ENCODE results near the gene ZNF223.

Gene ZNF223

DNA sequence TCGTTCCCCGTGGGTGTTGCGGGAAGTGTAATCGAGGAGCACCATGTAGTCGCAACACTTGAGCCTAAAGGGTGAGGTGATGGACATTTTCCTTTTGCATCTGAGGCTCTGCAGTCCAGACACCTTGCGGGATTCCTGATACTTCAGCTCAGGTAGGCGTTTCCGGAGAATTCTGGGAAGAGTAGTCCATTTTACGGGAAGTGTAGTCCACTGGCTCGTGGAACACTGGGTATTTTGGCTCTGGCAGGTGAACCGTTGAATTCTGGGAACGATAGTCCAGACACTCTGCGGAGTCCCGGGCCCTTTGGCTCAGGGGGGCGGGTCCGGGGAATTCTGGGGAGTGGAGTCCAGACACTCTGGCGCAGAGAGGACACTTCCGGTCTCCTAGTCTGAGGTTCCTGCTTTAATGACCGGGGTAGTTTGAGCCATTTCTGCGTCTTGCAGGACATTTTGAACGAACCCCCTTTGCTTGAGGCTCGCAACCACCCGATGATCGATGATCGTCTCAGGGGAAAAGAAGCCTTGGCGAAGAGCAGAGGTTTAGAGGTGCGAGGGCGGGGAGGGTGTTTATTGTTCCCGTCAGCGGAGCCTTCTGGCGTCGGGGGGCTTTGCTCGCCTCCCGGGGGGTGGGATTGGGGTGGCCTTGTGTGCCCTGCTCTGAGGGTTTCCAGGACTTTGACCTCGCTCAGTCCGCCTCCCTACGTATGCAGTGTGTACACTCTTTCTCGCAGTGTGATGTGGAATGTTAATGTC, at the start of gene ZNF223:
Gene ZNF223, plus strand, starts transcription at position 387 of the 753 bp plus-strand sequence. CDS start 3,141 bp downstream, outside the sequence.
- DNase-seq, result peak; percentile 32 to 38

DNA sequence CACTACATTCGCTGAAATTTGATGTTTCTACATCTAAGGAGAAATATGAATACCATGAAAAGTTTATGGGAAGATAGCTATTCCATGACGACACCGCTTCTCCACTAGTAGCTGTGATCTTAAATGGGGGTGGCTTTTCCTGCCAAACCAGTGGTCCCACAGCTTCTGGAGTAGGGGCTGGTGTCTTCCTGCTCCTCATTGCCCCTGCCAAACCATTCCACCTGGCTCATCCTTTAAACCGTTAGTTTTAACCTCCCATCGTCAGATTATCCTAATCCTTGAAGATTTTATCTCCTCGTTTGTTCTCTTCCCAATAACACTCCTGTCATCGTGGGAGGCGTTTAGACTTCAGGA, 49.6 kb upstream of the ZNF223 start:
- no peak for DNase-seq

DNA sequence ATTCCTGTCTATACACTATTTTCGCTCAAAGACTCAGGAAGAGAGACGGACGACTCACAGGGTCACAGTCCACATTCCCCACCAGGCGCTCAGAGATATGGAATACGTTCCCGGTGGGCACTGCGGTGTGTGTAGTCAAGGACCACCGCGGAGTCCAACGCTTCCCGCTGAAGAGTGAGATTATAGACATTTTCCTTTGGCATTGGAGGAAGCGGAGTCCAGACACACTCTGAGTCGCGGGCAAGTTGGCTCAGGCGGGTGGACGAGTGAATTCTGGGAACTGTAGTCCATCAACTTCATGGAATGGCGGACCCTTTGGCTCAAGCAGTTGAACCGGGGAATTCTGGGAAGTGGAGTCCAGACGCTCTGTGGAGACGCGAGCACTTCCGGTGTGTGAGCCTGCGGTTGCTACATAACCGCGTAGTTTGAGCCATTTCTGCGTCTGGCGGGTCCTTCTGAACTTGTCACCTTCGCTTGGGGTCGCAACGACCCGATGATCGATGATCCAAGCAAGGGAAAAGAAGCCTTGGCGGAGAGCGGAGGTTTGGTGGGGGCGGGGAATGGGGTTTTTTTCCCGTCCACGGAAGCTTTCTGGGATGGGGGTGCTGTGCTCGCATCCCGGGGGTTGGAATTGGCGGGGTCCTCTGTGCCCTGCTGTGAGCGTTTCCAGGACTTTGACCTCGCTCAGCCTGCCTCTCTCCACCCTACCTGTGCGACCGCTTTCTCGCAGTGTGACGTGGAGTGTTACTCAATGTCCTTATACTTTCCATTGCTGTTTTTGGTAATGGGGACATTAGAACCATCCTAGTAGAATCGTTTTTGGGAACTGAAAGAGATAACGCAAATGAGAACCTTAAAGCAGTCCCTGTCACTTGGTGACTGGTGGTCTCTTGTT, 49.0 kb upstream of the ZNF223 start, which contains the start of gene ZNF230:
Gene ZNF230, plus strand, starts transcription at position 392 of the 895 bp plus-strand sequence. CDS start 4,122 bp downstream, outside the sequence.
- peak; percentile 67 to 73 for DNase-seq

DNA sequence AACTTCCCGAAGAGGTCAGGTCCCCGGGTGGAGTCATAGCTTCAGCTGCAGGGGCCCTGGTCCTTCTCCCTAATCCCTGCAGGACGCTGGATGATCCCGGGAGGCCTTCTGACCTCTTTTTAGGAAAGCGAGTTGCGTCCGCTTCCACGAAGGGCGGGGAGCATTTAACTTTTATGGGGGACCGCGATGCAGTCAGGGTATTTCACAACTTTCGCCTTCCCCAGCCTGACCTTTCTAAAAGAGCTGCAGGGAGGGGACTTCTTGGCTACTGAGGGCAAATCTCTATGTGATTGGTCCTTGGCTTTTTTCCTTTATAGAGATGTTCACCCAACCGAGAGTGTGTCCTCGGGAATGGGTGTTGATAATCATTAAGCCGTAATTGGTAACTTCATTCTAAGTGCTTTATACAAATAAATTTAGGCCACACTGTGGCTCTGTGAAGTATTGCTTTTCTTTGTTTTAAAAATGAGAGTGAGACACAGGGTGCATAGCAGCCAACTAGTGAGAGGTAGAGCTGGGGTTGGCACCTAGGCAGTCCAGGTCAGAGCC, 48.3 kb upstream of the ZNF223 start:
- DNase-seq, result no peak

DNA sequence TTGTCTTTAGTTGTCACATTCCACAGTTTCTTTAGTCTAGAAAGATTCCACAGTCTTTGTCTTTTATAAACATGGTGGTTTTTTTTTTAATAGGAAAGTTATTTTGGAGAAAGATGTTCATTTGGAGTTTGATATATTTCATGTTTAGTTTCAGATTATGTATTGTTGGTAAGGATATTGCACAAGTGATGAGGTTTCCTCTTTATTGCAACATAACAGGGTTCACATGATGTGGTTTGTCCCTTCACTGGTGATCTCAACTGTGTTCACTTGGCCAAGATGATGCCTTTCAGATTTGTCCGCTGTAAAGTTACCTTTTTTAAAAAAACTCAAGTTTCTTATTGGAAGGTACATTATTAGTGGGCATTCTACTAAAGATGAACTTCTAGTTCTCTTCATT, 45.9 kb upstream of the ZNF223 start:
- no peak for DNase-seq

DNA sequence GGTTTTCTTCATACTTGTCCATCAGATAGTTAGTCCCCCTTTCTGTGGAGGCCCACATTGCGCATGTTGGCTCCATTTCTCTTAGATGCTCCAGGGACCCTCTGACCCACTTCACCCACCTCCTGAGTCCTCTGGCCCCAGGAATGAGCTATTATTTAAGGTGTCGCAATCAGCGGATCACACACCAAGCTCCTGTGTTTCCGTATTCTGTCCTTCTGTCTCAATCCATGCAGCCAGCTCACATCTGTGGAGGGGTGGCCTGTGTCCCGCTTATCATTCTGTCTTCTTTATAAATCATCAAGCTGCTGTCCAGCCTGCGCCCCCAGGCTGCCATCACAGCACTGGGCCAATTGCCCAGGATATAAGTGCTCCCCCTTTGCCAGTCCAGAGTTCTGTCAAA, 44.4 kb upstream of the ZNF223 start:
- no peak for DNase-seq

DNA sequence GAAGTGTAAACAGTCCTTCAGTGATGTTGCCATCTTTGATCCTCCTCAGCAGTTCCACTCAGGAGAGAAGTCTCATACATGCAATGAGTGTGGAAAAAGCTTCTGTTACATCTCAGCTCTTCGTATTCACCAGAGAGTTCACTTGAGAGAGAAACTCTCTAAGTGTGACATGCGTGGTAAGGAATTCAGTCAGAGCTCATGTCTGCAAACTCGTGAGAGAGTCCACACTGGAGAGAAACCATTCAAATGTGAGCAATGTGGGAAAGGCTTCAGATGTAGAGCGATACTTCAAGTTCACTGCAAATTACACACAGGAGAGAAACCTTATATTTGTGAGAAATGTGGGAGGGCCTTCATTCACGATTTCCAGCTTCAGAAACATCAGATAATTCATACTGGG, 41.4 kb upstream of the ZNF223 start:
- DNase-seq, result no peak

DNA sequence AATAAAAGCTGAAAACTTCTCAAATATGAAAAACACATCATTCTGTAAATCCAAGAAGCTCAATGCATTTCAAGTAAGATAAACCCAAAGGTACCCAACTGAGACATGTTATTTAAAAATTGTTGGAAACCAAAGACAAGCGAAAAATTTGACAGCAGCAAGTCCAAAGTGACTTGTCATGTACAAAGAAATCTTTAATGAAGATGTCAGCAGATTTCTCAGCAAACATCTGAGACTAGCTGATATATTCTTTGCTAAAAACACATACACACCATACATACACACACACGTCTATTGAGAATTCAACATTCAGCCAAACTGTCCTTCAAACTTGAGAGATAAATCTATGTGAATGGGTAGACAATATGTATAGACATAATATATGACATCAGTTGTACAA, 32.3 kb upstream of the ZNF223 start:
- no peak for DNase-seq

DNA sequence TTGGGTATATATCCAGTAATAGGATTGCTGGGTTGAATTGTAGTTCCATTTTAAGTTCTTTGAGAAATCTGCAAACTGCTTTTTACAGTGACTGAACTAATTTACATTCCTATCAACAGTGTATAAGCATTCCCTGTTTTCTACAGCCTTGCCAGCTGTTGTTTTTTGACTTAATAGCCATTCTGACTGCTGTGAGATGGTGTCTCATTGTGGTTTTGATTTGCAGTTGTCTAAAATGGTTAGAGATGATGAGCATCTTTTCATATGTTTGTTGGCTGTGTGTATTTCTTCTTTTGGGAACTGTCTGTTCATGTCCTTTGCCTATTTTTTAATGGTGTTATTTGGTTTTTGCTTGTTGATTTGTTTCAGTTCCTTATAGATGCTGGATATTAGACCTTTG, 30.6 kb upstream of the ZNF223 start:
- DNase-seq, result no peak

DNA sequence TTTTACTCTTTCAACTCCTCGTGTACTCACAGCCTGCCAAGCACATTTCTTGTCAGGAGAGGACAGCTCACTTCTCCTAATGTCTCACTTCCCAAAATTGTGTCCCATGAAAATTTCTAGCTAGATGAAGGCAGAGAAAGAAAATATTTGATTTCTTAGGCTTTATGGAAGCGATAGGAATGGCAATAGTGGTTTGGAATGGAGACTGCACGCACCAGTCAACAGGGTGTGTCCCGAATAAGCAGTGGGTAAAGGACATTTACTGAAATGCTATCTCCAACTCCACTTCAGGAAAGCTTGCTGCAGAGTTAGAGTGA, 27.0 kb upstream of the ZNF223 start:
- no peak for DNase-seq

DNA sequence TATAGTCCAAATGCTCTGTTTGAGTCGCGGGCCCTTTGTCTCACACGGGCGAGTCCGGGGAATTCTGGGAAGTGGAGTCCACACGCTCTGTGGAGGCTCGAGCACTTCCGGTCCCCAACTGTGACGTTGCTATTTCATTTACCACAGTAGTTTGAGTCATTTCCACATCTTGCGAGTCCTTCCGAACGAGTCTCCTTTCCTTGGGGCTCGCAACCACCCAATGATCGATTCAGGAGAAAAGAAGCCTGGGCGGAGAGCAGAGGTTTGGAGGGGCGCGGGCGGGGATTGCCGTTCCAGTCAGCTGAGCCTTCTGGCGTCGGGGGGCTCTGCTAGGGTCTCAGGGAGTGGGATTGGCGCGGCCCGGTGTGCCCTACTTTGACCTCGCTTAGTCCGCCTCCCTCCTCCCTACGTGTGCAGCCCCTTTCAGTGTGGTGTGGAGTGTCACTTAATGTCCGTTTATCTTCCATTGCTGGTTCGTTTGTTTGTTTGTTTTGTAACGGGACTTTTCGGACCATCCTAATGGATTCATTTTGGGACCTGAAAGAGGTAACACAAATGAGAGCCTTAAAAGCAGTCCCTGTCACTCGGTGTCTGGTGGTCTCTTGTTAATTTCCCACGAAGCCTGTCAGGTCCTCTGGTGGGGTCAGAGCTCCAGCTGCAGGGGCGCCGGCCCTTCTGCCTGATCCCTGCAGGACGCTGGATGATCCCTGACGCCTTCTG, 26.5 kb upstream of the ZNF223 start, which contains the start of gene ZNF222:
Gene ZNF222, plus strand, starts transcription at position 163 of the 720 bp plus-strand sequence. Its CDS starts 58 bp downstream, at position 221.
- DNase-seq, result peak; percentile 65 to 68

DNA sequence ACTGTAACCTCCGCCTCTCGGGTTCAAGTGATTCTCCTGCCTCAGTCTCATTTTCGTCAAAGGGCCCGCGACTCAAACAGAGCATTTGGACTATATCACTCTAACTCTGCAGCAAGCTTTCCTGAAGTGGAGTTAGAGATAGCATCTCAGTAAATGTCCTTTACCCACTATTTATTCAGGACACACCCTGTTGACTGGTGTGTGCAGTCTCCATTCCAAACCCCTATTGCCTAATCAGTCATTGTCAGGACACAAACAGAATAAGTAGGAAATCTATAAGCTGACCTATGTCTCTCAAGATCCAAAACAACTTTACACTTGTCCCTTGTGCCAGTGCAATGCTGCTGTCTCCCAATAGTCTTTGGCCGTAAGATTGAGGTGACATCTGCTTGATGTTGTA, 25.2 kb upstream of the ZNF223 start:
- DNase-seq, result no peak

DNA sequence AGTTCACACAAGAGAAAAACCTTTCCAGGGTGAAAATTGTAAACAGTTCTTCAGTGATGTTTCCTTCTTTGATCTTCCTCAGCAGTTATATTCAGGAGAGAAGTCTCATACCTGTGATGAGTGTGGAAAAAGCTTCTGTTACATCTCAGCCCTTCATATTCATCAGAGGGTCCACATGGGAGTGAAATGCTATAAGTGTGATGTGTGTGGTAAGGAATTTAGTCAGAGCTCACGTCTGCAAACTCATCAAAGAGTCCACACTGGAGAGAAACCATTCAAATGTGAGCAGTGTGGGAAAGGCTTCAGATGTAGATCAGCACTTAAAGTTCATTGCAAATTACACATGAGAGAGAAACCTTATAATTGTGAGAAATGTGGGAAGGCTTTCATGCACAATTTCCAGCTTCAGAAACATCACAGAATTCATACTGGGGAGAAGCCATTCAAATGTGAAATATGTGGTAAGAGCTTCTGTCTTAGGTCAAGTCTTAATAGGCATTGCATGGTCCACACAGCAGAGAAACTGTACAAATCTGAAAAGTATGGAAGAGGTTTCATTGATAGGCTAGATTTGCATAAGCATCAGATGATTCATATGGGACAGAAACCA, 19.7 kb upstream of the ZNF223 start:
- no peak for DNase-seq

DNA sequence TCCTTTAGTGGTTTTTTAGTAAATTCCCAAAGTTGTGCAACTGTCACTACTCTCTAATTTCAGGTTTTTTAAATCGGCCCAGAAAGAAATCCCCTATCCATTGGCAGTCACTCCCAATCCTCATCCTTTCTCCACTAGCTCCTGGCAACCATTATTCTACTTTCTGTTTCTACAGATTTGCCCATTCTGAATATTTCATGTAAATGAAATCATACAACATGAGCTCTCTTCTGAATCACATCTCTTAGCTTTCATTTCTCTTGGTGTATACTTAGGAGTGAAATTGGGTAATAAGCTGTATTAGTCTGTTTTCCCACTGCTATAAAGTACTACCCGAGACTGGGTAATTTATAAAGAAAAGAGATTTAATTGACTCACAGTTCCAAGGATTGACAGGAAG, 9.7 kb upstream of the ZNF223 start:
- no peak for DNase-seq

DNA sequence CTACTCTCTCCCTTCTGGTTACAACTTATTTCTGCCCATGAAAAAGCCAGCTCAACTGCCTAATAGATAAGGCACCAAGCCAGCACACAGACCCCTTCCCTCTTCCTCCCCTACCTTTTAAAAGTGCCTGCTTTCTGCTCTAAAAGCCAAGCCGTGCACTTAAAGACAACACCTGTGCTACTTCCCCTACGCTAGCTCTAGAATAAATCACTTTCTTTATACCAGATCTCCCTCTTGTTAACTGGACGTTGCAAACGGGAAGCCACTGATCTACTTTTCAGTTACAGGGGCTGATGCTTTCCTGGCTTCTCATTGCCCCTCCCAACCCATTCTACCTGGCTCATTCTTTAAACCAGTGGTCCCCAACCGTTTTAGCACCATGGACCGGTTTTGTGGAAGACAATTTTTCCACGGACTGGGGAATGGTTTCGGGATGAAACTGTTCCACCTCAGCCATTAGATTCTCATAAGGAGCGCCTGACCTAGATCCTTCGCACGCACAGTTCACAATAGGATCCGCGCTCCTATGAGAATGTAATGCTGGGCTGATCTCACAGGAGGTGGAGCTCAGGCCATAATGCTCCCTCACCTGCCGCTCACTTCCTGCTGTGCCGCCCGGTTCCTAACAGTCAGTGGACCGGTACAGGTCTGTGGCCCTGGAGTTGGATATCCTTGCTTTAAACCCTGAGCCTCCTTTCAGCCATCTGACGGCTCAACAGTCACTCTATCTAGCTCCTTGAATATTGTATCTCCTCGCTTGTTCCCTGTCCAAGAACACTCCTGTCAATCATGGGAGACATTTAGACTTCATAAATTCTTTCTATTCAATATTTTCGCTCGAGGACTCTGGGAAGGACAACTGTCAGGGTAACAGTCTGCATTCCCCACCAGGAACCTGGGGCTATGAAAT, 841 bp upstream of the ZNF223 start:
- DNase-seq, result peak in 1 of 2 donors; percentile 6

DNA sequence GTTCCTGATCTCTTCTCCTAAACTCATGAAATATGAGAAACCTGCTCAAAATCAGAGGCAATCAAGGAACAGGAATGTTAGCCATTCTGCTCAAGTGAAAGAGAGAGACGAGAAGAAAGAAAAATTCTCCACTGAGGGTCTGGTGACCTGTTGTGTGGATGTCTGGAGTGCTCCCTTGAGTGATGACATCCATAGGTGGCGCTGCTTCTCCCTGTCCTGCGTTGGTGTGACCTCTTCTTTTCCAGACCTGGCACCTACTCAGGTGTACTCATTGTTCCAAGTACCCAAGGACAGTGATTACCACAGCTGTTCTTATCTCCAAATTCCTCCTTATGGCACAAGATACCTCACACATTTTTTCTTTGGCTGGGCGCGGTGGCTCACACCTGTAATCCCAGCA, 4.0 kb downstream of the ZNF223 start:
- no peak for DNase-seq

DNA sequence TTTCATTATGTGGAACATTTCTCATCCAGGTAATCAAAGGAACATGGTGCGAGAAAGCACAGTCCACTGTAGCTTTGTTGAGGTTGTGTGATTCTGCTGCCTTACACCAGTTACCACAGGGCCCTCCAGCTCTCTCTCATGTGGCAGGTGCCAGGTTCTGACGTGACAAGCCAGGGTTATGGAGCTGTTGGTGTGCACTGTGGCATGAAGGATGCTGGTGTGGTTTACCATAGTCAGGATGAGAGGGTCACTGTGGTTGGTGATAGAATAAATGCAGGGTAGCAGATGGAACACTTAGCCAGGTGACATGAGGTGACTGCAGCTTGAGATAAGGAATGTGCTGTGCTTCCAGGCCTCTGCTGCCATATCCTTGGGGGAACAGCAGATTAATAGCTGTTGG, 7.4 kb downstream of the ZNF223 start:
- DNase-seq, result no peak

DNA sequence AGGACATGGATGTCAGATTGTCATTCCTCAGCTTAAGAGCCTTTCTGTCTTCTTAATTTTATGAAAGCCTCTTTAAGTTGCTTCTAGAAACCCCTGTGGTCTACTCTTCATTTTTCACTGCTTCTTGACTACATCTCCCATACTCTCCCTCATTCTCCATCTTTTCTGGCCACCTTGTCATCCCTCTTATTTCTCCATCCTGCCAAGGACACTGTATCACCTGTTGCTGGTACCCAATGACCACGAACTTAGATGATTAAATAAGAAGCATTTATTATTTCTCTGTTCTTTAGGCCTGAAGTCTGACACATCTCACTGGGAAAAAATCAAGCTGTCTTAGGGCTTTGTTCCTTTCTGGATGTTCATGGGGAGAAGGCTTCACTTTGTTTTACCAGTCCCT, 9.2 kb downstream of the ZNF223 start:
- no peak for DNase-seq

DNA sequence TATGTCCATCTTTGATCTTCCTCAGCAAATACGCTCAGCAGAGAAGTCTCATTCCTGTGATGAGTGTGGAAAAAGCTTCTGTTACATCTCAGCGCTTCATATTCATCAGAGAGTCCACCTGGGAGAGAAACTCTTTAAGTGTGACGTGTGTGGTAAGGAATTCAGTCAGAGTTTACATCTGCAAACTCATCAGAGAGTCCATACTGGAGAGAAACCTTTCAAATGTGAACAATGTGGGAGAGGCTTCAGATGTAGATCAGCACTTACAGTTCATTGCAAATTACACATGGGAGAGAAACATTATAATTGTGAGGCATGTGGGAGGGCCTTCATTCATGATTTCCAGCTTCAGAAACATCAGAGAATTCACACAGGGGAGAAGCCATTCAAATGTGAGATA, 14.5 kb downstream of the ZNF223 start:
- no peak for DNase-seq

DNA sequence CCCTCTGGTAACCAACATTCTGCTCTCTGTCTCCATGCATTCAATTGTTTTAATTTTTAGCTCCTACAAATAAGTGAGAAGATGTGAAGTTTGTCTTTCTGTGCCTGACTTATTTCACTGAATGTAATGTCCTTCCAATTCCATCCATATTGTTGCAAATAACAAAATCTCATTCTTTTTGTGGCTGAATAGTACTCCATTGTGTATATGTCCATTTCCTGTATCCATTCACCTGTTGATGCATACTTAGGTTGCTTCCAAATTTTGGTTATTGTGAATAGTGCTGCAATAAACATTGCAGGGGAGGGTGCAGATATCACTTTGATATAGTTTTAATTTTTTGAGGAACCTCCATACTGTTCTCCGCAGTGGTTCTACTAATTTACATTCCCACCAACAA, 17.6 kb downstream of the ZNF223 start:
- DNase-seq, result no peak

DNA sequence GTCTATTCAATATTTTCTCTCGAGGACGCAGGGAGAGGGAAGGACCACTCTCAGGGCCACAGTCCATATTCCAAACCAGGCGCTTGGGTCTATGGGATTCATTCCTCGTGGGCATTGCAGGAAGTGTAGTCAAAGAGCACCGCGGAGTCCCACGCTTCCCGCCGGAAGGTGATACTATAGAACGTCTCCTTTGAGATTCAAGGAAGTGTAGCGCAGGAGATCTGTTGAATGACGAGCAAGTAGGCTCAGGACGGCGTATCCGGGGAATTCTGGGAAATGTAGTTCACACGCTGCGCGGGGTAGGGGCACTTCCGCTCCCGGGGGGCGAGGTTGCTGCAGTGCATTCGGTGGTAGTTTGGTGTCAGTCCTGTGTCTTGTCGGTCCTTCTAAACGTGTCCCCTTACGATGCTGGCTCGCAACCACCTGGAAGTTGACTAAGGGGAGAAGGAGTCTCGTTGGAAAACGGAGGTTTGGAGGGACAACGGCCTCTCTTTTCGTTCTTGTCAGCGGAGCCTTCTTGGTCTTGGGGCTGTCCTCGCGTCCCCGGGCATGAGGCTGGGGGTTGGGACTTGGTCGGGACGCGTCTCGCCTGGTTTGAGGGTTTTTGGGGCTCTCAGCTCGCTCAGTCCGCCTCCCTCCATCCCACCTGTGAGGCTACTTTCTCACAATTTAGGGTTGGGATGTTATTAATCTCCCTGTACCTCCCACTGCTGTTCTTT, 20.1 kb downstream of the ZNF223 start, which contains the start of gene ZNF284:
Gene ZNF284, plus strand, starts transcription at position 336 of the 719 bp plus-strand sequence. CDS start 4,231 bp downstream, outside the sequence.
- DNase-seq, result peak; percentile 66 to 68
